HepG2 (cell line): Measurements from ENCODE around the gene MRPL14. TPM values are rescaled to one million over a fixed set of nuclear protein-coding genes. Genes with fewer than 3 reads are reported as not detected.

Experiments used
- ARID5B ChIP-seq: IDR thresholded peaks from 2 replicates; pipeline ENCODE4 v1.4.0; 2020; ENCODE audit warnings: mild to moderate bottlenecking, missing genetic modification reagents
- ELF1 ChIP-seq: sonication (generic); formaldehyde crosslinking; IDR thresholded peaks from 2 replicates; pipeline ENCODE4 v1.4.0; 2020; ENCODE audit warnings: missing genetic modification reagents
- FOXO4 ChIP-seq: sonication (generic); formaldehyde crosslinking; conservative IDR thresholded peaks from 2 replicates; pipeline ENCODE4 v1.8.1; 2023; ENCODE audit warnings: missing genetic modification reagents
- HMGA1 ChIP-seq: sonication (generic); formaldehyde crosslinking; conservative IDR thresholded peaks from 2 replicates; pipeline ENCODE4 v1.4.0; 2020; ENCODE audit warnings: missing genetic modification reagents
- HNF4G ChIP-seq, 2 experiments: sonication (generic) in 1 of 2; formaldehyde crosslinking in 1 of 2; IDR thresholded peaks; 2 replicates each; pipeline versions ENCODE4 v1.4.0 to v1.6.1; 2011 to 2020; ENCODE audit warnings: borderline replicate concordance in 2 of 2, low read depth in 2 of 2, mild to moderate bottlenecking in 2 of 2, low read length in 1 of 2, missing genetic modification reagents in 1 of 2, moderate library complexity in 1 of 2
- HNRNPL ChIP-seq: fragments of 200-400 bp; formaldehyde crosslinking; IDR thresholded peaks from 2 replicates; pipeline ENCODE4 v1.6.1; 2017; ENCODE audit warnings: mild to moderate bottlenecking, low read depth, low read length
- MAFG ChIP-seq: sonication (generic); formaldehyde crosslinking; IDR thresholded peaks from 2 replicates; pipeline ENCODE4 v1.5.1; 2020; ENCODE audit warnings: mild to moderate bottlenecking, missing genetic modification reagents
- MED1 ChIP-seq: sonication (generic); formaldehyde crosslinking; IDR thresholded peaks from 2 replicates; pipeline ENCODE4 v1.4.0; 2020; ENCODE audit warnings: missing genetic modification reagents
- MIXL1 ChIP-seq: IDR thresholded peaks from 2 replicates; pipeline ENCODE4 v1.6.1; 2016
- NRL ChIP-seq: sonication (generic); formaldehyde crosslinking; IDR thresholded peaks from 2 replicates; pipeline ENCODE4 v1.5.0; 2020; ENCODE audit warnings: missing genetic modification reagents, mild to moderate bottlenecking, moderate library complexity, borderline replicate concordance
- POLR2G ChIP-seq: fragments of 200-400 bp; formaldehyde crosslinking; IDR thresholded peaks from 2 replicates; pipeline ENCODE4 v1.6.1; 2018; ENCODE audit warnings: mild to moderate bottlenecking, low read depth, low read length, moderate library complexity
- RBAK ChIP-seq: sonication (generic); formaldehyde crosslinking; IDR thresholded peaks from 2 replicates; pipeline ENCODE4 v1.5.1; 2020; ENCODE audit warnings: mild to moderate bottlenecking, missing genetic modification reagents
- SMAD9 ChIP-seq: sonication (generic); formaldehyde crosslinking; IDR thresholded peaks from 2 replicates; pipeline ENCODE4 v1.5.1; 2020; ENCODE audit warnings: mild to moderate bottlenecking, missing genetic modification reagents
- TEAD3 ChIP-seq: optimal IDR thresholded peaks from 2 replicates; pipeline ENCODE3; 2016; ENCODE audit warnings: borderline replicate concordance
- ZNF205 ChIP-seq: IDR thresholded peaks from 2 replicates; pipeline ENCODE4 v1.6.1; 2018; ENCODE audit warnings: missing biosample characterization, missing genetic modification reagents
- ZNF260 ChIP-seq: sonication (generic); formaldehyde crosslinking; IDR thresholded peaks from 2 replicates; pipeline ENCODE4 v1.4.0; 2020; ENCODE audit warnings: missing genetic modification reagents, low read depth, mild to moderate bottlenecking, borderline replicate concordance
- ZNF281 ChIP-seq: sonication (generic); formaldehyde crosslinking; IDR thresholded peaks from 2 replicates; pipeline ENCODE4 v1.4.0; 2020; ENCODE audit warnings: missing genetic modification reagents, borderline replicate concordance
- ZNF3 ChIP-seq: IDR thresholded peaks from 2 replicates; pipeline ENCODE4 v1.7.0; 2017; ENCODE audit warnings: inconsistent platforms
- ZNF546 ChIP-seq: sonication (generic); formaldehyde crosslinking; conservative IDR thresholded peaks from 2 replicates; pipeline ENCODE4 v1.8.1; 2023; ENCODE audit warnings: mild to moderate bottlenecking, missing genetic modification reagents
- ZNF749 ChIP-seq: sonication (generic); formaldehyde crosslinking; IDR thresholded peaks from 2 replicates; pipeline ENCODE4 v1.8.0; 2022; ENCODE audit warnings: mild to moderate bottlenecking, missing genetic modification reagents, moderate library complexity, borderline replicate concordance
- ZNF775 ChIP-seq: sonication (generic); formaldehyde crosslinking; IDR thresholded peaks from 2 replicates; pipeline ENCODE4 v1.4.0; 2020; ENCODE audit warnings: missing genetic modification reagents, mild to moderate bottlenecking, moderate library complexity, borderline replicate concordance
- ZNF800 ChIP-seq: sonication (generic); formaldehyde crosslinking; IDR thresholded peaks from 2 replicates; pipeline ENCODE4 v1.4.0; 2020; ENCODE audit warnings: missing genetic modification reagents
- polyA plus RNA-seq, 8 experiments: library from polyadenylated mRNA; depleted of rRNA in 3 of 8; stranded (reverse) in 7 of 8; unstranded in 1 of 8; fragments of >200 nt; fragmentation: Illumina TruSeq in 4 of 8; extraction: Trizol in 4 of 8; gene quantifications; 2 replicates each; pipeline versions ENCODE4 v1.2.1 to v1.2.3, GENCODE V29; 2011 to 2016; ENCODE audit warnings: low read depth in 4 of 8, missing spikeins in 1 of 8, mixed read lengths in 1 of 8; ENCODE audit not compliant: insufficient read depth in 1 of 8
- total RNA-seq, 5 experiments: library from RNA; depleted of rRNA; stranded (reverse); fragments of >200 nt; fragmentation: Illumina TruSeq; extraction: Trizol; gene quantifications; 2 replicates each; pipeline ENCODE4 v1.2.3, GENCODE V29; 2016; ENCODE audit warnings: low read depth in 1 of 5

Gene MRPL14
- total and polyA plus RNA-seq, 2 of the 13 experiments (the other 11 are each of a cell fraction or from before 2014, with no cell fraction given) = 157 to 178 TPM

- no peak for TF ChIP-seq SMAD9 (CRISPR knock-in tag)
- no peak for TF ChIP-seq MAFG (CRISPR knock-in tag)
- TF ChIP-seq ARID5B (CRISPR knock-in tag) = no peak
- no peak for TF ChIP-seq RBAK (CRISPR knock-in tag)
- no peak for TF ChIP-seq ZNF3 (CRISPR knock-in tag)
- TF ChIP-seq MED1 (CRISPR knock-in tag) = no peak
- TF ChIP-seq ZNF775 (CRISPR knock-in tag) = no peak
- TF ChIP-seq HNRNPL = no peak
- TF ChIP-seq HNF4G (IDR thresholded peaks at IDR 0.05; ENCODE audit: borderline replicate concordance, low read depth, low read length) = peak; percentile 58; the same call in 1 of the 2 replicates
- TF ChIP-seq HNF4G (CRISPR knock-in tag; IDR thresholded peaks at IDR 0.05; ENCODE audit: borderline replicate concordance, low read depth) = no peak
- TF ChIP-seq ZNF260 (CRISPR knock-in tag) = no peak
- TF ChIP-seq ZNF205 (CRISPR knock-in tag) = no peak
- no peak for TF ChIP-seq FOXO4 (CRISPR knock-in tag)
- no peak for TF ChIP-seq POLR2G
- 0 out of 2 replicates have a peak, but pooled peaks have one; percentile 28 for TF ChIP-seq MIXL1 (CRISPR knock-in tag)
- TF ChIP-seq ZNF749 = no peak
- TF ChIP-seq TEAD3 (CRISPR knock-in tag) = peak; percentile 21
- no peak for TF ChIP-seq ZNF546 (CRISPR knock-in tag)
- TF ChIP-seq NRL (CRISPR knock-in tag) = no peak
- no peak for TF ChIP-seq HMGA1 (CRISPR knock-in tag)
- no peak for TF ChIP-seq ELF1 (CRISPR knock-in tag)
- no peak for TF ChIP-seq ZNF800 (CRISPR knock-in tag)
- no peak for TF ChIP-seq ZNF281 (CRISPR knock-in tag)
These were observed 15.6 kb upstream of the MRPL14 start (continued) for GRCh38 chr6:44142835-44143234.
